Fibroblast of lung (primary cell): Measurements from ENCODE around the gene MPDZ. TPM values are rescaled to one million over a fixed set of nuclear protein-coding genes. Genes with fewer than 3 reads are reported as not detected.
A peak's percentile ranks its signal among the peaks of the same experiment; 100 is the strongest.

Experiments
- DNase-seq, 2 donors: peaks; one replicate each; pipeline versions ENCODE4 v3.0.0 to v3.0.0-alpha.2; 2010; ENCODE audit warnings: low read depth in 2 of 2
- H2AFZ ChIP-seq: 2 replicates; pipeline ENCODE4 v1.5.1; 2012; ENCODE audit warnings: low read length, control low read depth, inconsistent platforms
- H3K27ac ChIP-seq: 2 replicates; pipeline ENCODE4 v1.5.1; 2011; ENCODE audit warnings: low read length, control low read depth; ENCODE audit not compliant: insufficient read depth
- H3K27me3 ChIP-seq: 2 replicates; pipeline ENCODE4 v1.5.1; 2011; ENCODE audit warnings: mild to moderate bottlenecking, low read length; ENCODE audit not compliant: control insufficient read depth, insufficient read depth
- H3K36me3 ChIP-seq: 2 replicates; pipeline ENCODE4 v1.5.1; 2011; ENCODE audit warnings: low read length; ENCODE audit not compliant: control insufficient read depth, insufficient read depth
- H3K4me1 ChIP-seq: 2 replicates; pipeline ENCODE4 v1.5.1; 2011; ENCODE audit warnings: low read length; ENCODE audit not compliant: control insufficient read depth, insufficient read depth; ENCODE audit errors: extremely low read depth
- H3K4me2 ChIP-seq: 2 replicates; pipeline ENCODE4 v1.5.1; 2011; ENCODE audit warnings: low read length, control low read depth; ENCODE audit not compliant: insufficient read depth; ENCODE audit errors: extremely low read depth
- H3K4me3 ChIP-seq, 4 experiments: fragments of 200-600 bp in 1 of 4; sonication (generic) in 1 of 4; replicated peaks in 1 of 4; 2 replicates each; pipeline ENCODE4 v1.5.1; 2011 to 2016; ENCODE audit warnings: low read length in 4 of 4, low read depth in 3 of 4, mild to moderate bottlenecking in 3 of 4, control low read depth in 2 of 4, inconsistent platforms in 1 of 4, mixed read lengths in 1 of 4; ENCODE audit not compliant: insufficient read depth in 1 of 4; ENCODE audit errors: control extremely low read depth in 1 of 4
- H3K79me2 ChIP-seq: 2 replicates; pipeline ENCODE4 v1.5.1; 2012; ENCODE audit warnings: mild to moderate bottlenecking, low read length, inconsistent platforms; ENCODE audit not compliant: control insufficient read depth, insufficient read depth
- H3K9ac ChIP-seq: 2 replicates; pipeline ENCODE4 v1.5.1; 2011; ENCODE audit warnings: mild to moderate bottlenecking, low read length, control low read depth; ENCODE audit not compliant: insufficient read depth
- H3K9me3 ChIP-seq: 2 replicates; pipeline ENCODE4 v1.5.1; 2012; ENCODE audit warnings: low read depth, low read length; ENCODE audit not compliant: control insufficient read depth, insufficient read depth
- H4K20me1 ChIP-seq: 2 replicates; pipeline ENCODE4 v1.5.1; 2011; ENCODE audit warnings: low read length; ENCODE audit not compliant: control insufficient read depth, insufficient read depth; ENCODE audit errors: extremely low read depth
- EZH2 ChIP-seq: IDR thresholded peaks from 2 replicates; pipeline ENCODE4 v1.5.1; 2012; ENCODE audit warnings: low read length, control low read depth, mild to moderate bottlenecking; ENCODE audit errors: missing control alignments
- polyA plus RNA-seq, 2 donors: library from polyadenylated mRNA; depleted of rRNA in 1 of 2; stranded (reverse) in 1 of 2; unstranded in 1 of 2; fragments of >200 nt; gene quantifications; 2 replicates each; pipeline ENCODE4 v1.2.1, GENCODE V29; 2011 to 2012; ENCODE audit warnings: missing spikeins in 1 of 2
- total RNA-seq: library from RNA; depleted of rRNA; stranded (reverse); fragments of >200 nt; gene quantifications from 2 replicates; pipeline ENCODE4 v1.2.1, GENCODE V29; 2014
- TF ChIP-seq, protein P1 (sequence below), 2 donors: IDR thresholded peaks in 1 of 2; conservative IDR thresholded peaks in 1 of 2; 1 replicate in 1 of 2; 2 replicates in 1 of 2; pipeline ENCODE4 v1.5.1; 2011 to 2012; ENCODE audit warnings: low read length in 2 of 2, control low read depth in 1 of 2, inconsistent platforms in 1 of 2, low read depth in 1 of 2, mild to moderate bottlenecking in 1 of 2

MPDZ gene
- total and polyA plus RNA-seq, 2 donors (not counting 1 experiment from before 2014, with no cell fraction given) = 28.9 to 66.9 TPM

DNA sequence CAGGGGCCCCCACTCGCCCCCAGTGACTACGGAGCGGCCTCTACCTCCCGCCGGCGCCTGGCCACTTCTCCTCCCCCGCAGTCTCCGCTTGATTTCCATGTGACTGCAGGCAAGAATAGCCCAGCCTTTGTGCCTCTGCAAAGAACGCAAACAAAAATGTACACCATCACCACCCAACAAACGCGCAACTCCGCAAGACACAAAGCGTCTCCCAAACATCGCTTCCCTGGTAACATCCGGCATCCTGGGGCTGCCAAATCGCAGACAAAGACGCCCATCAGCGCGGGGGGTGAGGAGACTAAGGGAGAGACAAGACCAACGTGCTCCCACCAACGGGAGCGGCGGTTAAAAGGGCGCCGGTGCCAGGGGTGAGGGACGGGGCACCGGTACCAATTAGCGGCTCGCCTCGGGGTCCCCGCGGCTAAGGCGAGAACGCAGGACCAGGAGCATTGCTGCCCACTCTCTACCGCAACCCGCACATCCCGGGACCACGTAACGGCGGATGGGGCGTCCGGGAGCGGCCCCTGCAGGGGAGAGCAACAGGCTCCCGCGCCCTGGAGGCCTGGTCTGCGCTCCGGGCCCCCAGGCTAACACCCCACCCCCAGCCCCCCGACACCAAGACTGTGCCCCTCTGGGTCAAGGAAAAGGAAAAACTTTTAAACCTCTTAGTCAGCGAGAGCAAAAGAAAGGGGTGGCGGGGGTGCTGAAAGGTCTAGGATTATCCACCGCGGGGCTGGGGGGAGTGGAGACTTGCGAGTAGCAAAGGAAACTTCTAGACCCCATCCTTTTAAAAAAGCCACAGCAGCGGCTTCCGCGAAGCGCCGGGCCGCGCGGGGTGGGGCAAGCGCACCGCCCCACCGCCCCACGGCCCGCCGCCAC, 885 bp downstream of the MPDZ start:
- DNase-seq = peak; percentile 67 to 83
- Histone ChIP-seq H3K27me3 (no peaks in the 10 kb centered on the region), H3K4me2 (peak overlapping the region; percentile 86), H3K4me1 (peaks cover 2% of the 10 kb centered on the region), H3K9ac (peak overlapping the region; percentile 83), H4K20me1 (no peaks in the 10 kb centered on the region), H3K27ac (peak overlapping the region; percentile 90), H3K4me3 (peak overlapping the region; percentile 79 to 83 (median 82)), H2AFZ (peak overlapping the region; percentile 92), H3K9me3 (no peaks in the 10 kb centered on the region), H3K79me2 (peaks cover 26% of the 10 kb centered on the region), H3K36me3 (no peaks in the 10 kb centered on the region)
- TF ChIP-seq, protein P1, sequence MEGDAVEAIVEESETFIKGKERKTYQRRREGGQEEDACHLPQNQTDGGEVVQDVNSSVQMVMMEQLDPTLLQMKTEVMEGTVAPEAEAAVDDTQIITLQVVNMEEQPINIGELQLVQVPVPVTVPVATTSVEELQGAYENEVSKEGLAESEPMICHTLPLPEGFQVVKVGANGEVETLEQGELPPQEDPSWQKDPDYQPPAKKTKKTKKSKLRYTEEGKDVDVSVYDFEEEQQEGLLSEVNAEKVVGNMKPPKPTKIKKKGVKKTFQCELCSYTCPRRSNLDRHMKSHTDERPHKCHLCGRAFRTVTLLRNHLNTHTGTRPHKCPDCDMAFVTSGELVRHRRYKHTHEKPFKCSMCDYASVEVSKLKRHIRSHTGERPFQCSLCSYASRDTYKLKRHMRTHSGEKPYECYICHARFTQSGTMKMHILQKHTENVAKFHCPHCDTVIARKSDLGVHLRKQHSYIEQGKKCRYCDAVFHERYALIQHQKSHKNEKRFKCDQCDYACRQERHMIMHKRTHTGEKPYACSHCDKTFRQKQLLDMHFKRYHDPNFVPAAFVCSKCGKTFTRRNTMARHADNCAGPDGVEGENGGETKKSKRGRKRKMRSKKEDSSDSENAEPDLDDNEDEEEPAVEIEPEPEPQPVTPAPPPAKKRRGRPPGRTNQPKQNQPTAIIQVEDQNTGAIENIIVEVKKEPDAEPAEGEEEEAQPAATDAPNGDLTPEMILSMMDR (conservative IDR thresholded peaks at IDR 0.05 in 1 of 2, IDR thresholded peaks at IDR 0.05 in 1 of 2; ENCODE audit: low read depth in 1 of 2, low read length in 2 of 2) = peak; percentile 16 to 22
- TF ChIP-seq EZH2 = no peak

DNA sequence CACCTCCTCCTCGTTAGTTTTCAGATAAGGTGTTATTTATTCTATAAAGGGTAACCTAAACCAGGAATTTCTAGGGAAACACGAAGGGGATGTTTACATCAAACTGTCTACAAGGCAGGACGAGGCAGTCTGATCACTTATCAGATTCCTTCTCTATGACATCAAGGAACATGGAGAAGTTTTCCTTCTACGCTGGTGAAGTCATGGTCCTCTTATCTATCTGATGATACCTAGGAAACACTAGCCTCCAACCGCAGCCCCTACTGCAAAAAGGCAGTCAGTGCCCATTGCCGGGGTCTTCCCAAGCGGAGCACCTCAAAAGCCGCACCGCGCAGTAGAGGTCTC, 1.5 kb downstream of the MPDZ start:
- H2AFZ ChIP-seq = peak overlapping the region; percentile 92
- H3K27me3 ChIP-seq = no peaks in the 10 kb centered on the region
- H3K9me3 ChIP-seq = no peaks in the 10 kb centered on the region
- H3K4me2 ChIP-seq = peak overlapping the region; percentile 86
- peak; percentile 35 to 86 for DNase-seq
- peaks cover 2% of the 10 kb centered on the region for H3K4me1 ChIP-seq
- peak overlapping the region; percentile 90 for H3K27ac ChIP-seq
- no peaks in the 10 kb centered on the region for H4K20me1 ChIP-seq
- TF ChIP-seq, protein P1 (conservative IDR thresholded peaks at IDR 0.05 in 1 of 2, IDR thresholded peaks at IDR 0.05 in 1 of 2; ENCODE audit: low read depth in 1 of 2, low read length in 2 of 2) = no peak
- no peak for TF ChIP-seq EZH2
- peak overlapping the region; percentile 83 for H3K9ac ChIP-seq
- peak overlapping the region; percentile 79 to 83 (median 82) for H3K4me3 ChIP-seq
- H3K36me3 ChIP-seq = no peaks in the 10 kb centered on the region
- H3K79me2 ChIP-seq = peaks cover 26% of the 10 kb centered on the region

DNA sequence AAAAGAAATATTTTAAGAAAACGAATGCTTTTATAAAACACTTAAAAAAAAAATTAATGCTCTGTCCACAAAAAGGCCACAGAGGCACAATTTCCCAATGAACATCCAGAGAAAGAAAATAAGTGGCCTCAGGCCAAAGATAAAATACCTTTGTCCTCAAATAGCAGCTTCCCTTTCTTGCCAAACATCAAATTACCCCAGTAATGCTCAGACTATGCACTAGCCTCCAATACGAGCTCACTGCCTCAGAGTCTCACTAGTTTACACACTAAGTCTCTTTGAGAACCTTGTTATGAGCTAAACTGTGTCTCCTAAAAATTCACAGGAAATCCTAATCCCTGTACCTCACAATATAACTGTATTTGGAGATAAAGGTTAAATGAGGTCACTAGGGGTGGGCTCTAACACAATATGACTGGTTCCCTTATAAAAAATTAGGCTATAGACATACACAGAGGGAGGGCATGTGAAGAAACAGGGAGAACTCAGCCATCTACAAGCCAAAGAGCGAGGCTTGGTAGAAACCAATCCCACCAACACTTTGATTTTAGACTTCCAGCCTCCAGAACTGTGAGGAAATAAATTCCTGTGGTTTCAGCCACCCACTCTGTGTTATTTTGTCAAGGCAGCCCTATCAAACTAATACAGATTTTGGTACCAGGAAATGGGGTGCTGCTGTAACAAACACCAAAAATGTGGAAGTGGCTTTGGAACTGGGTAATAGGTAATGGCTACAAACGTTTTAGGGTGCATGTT, 4.4 kb downstream of the MPDZ start:
- peaks cover 30% of the 10 kb centered on the region for H3K79me2 ChIP-seq

More for the DNA sequence above, 4.4 kb downstream of the MPDZ start:
- Histone ChIP-seq H3K9ac (no peak overlapping the region), H3K9me3 (no peaks in the 10 kb centered on the region), H3K4me1 (peaks cover 2% of the 10 kb centered on the region), H3K27ac (no peak overlapping the region), H3K4me3 (no peak overlapping the region), H2AFZ (no peak overlapping the region), H4K20me1 (no peaks in the 10 kb centered on the region), H3K4me2 (no peak overlapping the region), H3K36me3 (no peaks in the 10 kb centered on the region), H3K27me3 (no peaks in the 10 kb centered on the region)
- TF ChIP-seq, protein P1 (conservative IDR thresholded peaks at IDR 0.05 in 1 of 2, IDR thresholded peaks at IDR 0.05 in 1 of 2; ENCODE audit: low read depth in 1 of 2, low read length in 2 of 2) = no peak
- no peak for TF ChIP-seq EZH2
- peak; percentile 38 to 83 for DNase-seq
